ENCODE measurements around the gene BICDL2.

BICDL2 gene

GRCh38 chr16:3023415-3023668 lies 13.4 kb downstream of the BICDL2 start:
- DNase-seq, result peak; percentile 49

GRCh38 chr16:3022684-3023414 lies 13.9 kb downstream of the BICDL2 start:
- no peak for DNase-seq

GRCh38 chr16:3022208-3022683 lies 14.5 kb downstream of the BICDL2 start:
- no peak for DNase-seq

GRCh38 chr16:3021449-3022207 lies 15.1 kb downstream of the BICDL2 start:
- DNase-seq, result peak; percentile 38

GRCh38 chr16:3020604-3021448 lies 15.9 kb downstream of the BICDL2 start:
- DNase-seq, result no peak

GRCh38 chr16:3020247-3020603 lies 16.5 kb downstream of the BICDL2 start, which contains the start of gene TNFRSF12A:
TSS of gene TNFRSF12A (plus strand) at chr16:3020368. CDS start at chr16:3020398, 30 bp downstream.
- DNase-seq, result peak; percentile 39

GRCh38 chr16:3019594-3020246 lies 17.0 kb downstream of the BICDL2 start:
- no peak for DNase-seq

GRCh38 chr16:3017794-3018506 lies 18.8 kb downstream of the BICDL2 start, which contains the start of gene CLDN6:
TSS of gene CLDN6 (minus strand) at chr16:3018183. CDS start at chr16:3016021, 2,162 bp downstream.
- no peak for DNase-seq

- no peak for DNase-seq
Measured at GRCh38 chr16:3017344-3017743, 19.4 kb downstream of the BICDL2 start.

- DNase-seq, result no peak
Measured at GRCh38 chr16:3015865-3016521, 20.8 kb downstream of the BICDL2 start.

GRCh38 chr16:3014971-3015370 lies 21.8 kb downstream of the BICDL2 start:
- no peak for DNase-seq

- DNase-seq, result no peak
Measured at GRCh38 chr16:3013998-3014690, 22.6 kb downstream of the BICDL2 start.

- no peak for DNase-seq
Measured at GRCh38 chr16:3013491-3013951, 23.2 kb downstream of the BICDL2 start.

GRCh38 chr16:3012828-3013420 lies 23.8 kb downstream of the BICDL2 start, which contains the start of gene CLDN9:
TSS of gene CLDN9 (plus strand) at chr16:3012923. CDS start at chr16:3013363, 440 bp downstream.
- peak; percentile 84 for DNase-seq

- DNase-seq, result peak; percentile 85
Measured at GRCh38 chr16:3012246-3012645, 24.5 kb downstream of the BICDL2 start.

- no peak for DNase-seq
Measured at GRCh38 chr16:3010510-3010909, 26.2 kb downstream of the BICDL2 start.

GRCh38 chr16:3009568-3010390 lies 27.0 kb downstream of the BICDL2 start:
- no peak for DNase-seq

GRCh38 chr16:3008690-3009037 lies 28.1 kb downstream of the BICDL2 start:
- no peak for DNase-seq

- DNase-seq, result no peak
Measured at GRCh38 chr16:3007957-3008689, 28.6 kb downstream of the BICDL2 start.
